Activated naive CD8-positive, alpha-beta T cell treated with anti-CD3 and anti-CD28 coated beads, Interleukin-2, amount 10 ng/mL, durations not matched to agents 7 days and 5 days (primary cell): ENCODE results near the gene NUBP1. TPM values are rescaled to one million over a fixed set of nuclear protein-coding genes. Genes with fewer than 3 reads are reported as not detected.
"Not testable (repeated sequence)": the region's sequence is repeated elsewhere in the genome, so short reads cannot be mapped to it uniquely, and the experiment has no call there.

Source experiments
- ATAC-seq: fragments of 150-1000 bp; cut with Tn5 transposase; one replicate; pipeline ENCODE4 v1.10.0; 2021; ENCODE audit warnings: low read depth, moderate library complexity
- POLR2A ChIA-PET: fragments of 350-600 bp; sonication (Branson Sonifier 250); formaldehyde crosslinking; loops from one replicate; lab custom pipeline; 2021; ENCODE audit warnings: antibody characterized with exemption; lab: Charles Lee
- DNase-seq: peaks from one replicate; pipeline ENCODE4 v3.0.0; 2021
- H3K27ac Mint-ChIP-seq: one replicate; pipeline ENCODE4 v1.8.0; 2022; ENCODE audit warnings: mild to moderate bottlenecking, mixed read lengths
- H3K27me3 Mint-ChIP-seq: one replicate; pipeline ENCODE4 v1.8.0; 2022; ENCODE audit warnings: mild to moderate bottlenecking, moderate library complexity, mixed read lengths
- H3K36me3 Mint-ChIP-seq: one replicate; pipeline ENCODE4 v1.8.0; 2021; ENCODE audit warnings: mild to moderate bottlenecking, mixed read lengths
- H3K4me1 Mint-ChIP-seq: one replicate; pipeline ENCODE4 v1.8.0; 2021; ENCODE audit warnings: mixed read lengths
- H3K4me3 Mint-ChIP-seq: one replicate; pipeline ENCODE4 v1.8.0; 2022; ENCODE audit warnings: mild to moderate bottlenecking, moderate library complexity, mixed read lengths
- H3K9me3 Mint-ChIP-seq: one replicate; pipeline ENCODE4 v1.8.0; 2021; ENCODE audit warnings: mixed read lengths
- total RNA-seq, 2 experiments: library from RNA; stranded (reverse); gene quantifications; one replicate each; pipeline ENCODE4 v1.2.3, GENCODE V29; 2021

NUBP1 gene
- total RNA-seq, 2 experiments from 2014 or later: 24.5 to 24.6 TPM

DNA sequence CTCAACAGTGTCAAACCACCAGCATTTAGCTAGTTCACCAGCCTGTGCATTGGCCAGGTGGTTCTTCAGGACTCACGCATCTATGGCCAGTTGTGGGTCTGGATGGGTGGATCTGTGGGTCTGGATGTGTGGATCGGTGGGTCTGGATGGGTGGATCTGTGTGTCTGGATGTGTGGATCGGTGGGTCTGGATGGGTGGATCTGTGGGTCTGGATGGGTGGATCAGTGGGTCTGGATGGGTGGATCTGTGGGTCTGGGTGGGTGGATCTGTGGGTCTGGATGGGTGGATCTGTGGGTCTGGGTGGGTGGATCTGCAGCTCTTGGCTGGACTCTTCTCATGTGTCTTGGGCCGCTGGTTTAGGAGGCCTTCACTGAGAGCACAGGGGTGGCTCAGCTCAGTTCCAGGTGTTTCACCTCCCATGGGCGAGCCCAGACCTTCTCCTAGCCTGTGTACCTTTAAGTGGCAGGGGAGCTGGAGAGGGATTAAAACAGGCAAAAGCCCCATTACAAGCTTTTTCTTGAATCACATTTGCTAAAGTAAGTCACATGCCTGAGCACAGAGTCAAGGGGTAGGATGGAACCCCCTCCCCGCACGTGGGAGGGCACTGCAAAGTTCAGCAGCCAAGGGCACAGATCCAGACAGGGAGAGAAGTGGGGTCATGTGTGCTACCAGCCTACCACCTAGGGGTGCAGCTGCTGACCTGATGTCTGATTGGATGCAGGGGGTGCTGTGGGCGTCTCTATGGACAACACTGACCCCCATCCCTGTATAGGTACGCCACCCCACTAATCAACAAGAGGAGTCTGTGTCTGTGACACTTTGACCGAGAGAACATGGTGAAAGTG, 3.4 kb upstream of the NUBP1 start:
- H3K36me3 Mint-ChIP-seq: peaks cover 2% of the 10 kb centered on the region
- H3K27me3 Mint-ChIP-seq: no peaks in the 10 kb centered on the region
- H3K4me1 Mint-ChIP-seq: peaks cover 51% of the 10 kb centered on the region
- H3K9me3 Mint-ChIP-seq: no peaks in the 10 kb centered on the region
- POLR2A ChIA-PET: interaction anchor here (0.6 to 0.9 kb wide), 2 partner anchors 136 to 139 kb away, joined by 3 to 4 read pairs; partner anchors contain the start of gene CIITA
- H3K27ac Mint-ChIP-seq: peak overlapping the region; percentile 31
- DNase-seq: no peak
- peak overlapping the region; percentile 34 for H3K4me3 Mint-ChIP-seq
- no peak for ATAC-seq

DNA sequence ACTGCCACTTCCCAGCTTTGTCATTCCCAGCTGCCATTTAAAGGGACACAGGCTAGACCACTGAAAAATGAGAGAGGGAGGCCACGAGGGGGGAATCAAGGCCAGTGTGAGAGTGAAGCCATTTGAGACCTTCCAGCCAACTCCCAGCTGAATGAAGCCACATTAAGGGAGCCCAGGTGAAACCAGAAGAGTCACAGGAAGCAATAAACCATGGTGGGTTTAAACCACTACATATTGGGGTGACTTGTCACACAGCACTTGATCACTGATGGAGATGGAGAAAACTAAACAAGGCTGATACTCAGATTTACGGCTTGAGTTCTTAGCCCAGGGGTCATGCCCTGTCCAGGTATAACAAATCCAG, 2.8 kb upstream of the NUBP1 start:
- Mint-ChIP-seq H3K4me3 (peak overlapping the region; percentile 16), H3K27me3 (no peaks in the 10 kb centered on the region), H3K9me3 (no peaks in the 10 kb centered on the region), H3K4me1 (peaks cover 54% of the 10 kb centered on the region), H3K36me3 (peaks cover 2% of the 10 kb centered on the region), H3K27ac (peak overlapping the region; percentile 52)
- DNase-seq (no peak), ATAC-seq (no peak)
- POLR2A ChIA-PET: interaction anchor here (0.6 to 0.9 kb wide), 2 partner anchors 136 to 138 kb away, joined by 3 to 4 read pairs; partner anchors contain the start of gene CIITA

DNA sequence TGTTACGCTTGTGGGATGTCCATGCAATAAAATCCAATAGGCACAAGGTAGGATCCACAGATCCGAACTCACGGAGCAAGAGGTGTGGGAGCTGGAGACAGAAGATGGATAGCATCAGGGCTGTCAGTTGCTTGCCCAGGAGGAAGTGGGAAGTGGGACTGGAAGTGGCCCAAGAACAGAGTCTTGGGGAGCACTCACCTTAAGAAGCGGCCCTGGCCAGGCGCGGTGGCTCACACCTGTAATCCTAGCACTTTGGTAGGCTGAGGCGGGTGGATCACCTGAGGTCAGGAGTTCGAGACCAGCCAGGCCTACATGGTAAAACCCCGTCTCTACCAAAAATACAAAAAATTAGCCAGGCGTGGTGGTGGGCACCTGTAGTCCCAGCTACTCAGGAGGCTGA, 2.4 kb upstream of the NUBP1 start:
- Mint-ChIP-seq H3K4me3 (peak overlapping the region; percentile 16), H3K4me1 (peaks cover 54% of the 10 kb centered on the region), H3K27ac (peak overlapping the region; percentile 52)
- H3K27me3 Mint-ChIP-seq, H3K36me3 Mint-ChIP-seq, DNase-seq, H3K9me3 Mint-ChIP-seq, POLR2A ChIA-PET, ATAC-seq: not testable (repeated sequence)

DNA sequence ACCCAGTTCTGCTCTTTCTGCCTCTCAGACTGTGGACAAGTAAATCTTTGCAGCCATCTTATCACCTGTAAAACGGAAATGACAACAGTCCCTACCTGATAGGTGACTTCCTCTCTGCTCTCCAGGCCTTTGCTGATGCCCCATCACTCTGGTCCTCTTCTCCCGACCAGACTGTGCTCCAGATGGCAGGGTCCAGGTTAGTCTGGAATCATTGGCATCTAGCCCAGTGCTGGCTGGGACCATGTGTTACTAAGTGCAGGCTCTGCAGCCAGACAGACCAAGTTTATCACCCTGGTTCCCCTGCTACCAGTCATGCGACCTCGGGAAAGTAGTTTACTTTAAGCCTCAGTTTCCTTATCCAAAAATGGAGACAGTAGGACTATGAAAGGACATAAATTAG, 1.8 kb upstream of the NUBP1 start:
- Mint-ChIP-seq H3K4me1 (peaks cover 55% of the 10 kb centered on the region), H3K4me3 (no peak overlapping the region), H3K9me3 (no peaks in the 10 kb centered on the region)

DNA sequence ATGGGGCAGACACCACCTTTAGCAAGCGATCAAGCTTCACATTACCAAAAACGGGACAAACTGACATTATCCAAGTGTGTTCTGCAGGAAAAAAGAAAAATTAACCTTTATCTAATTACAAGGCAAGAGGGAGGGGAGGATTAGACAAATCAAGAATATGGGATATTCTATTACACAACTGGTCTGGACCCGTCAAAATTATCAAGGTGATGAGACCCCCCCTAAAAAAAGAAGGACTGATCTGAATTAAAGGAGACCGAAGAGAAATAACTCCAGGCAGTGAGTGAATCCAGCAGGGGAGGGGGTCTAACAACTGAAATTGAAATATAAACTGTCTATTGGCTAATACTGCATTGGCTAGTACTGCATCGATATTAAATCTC, 424 bp upstream of the NUBP1 start:
- H3K4me3 Mint-ChIP-seq: peak overlapping the region; percentile 98
- no peaks in the 10 kb centered on the region for H3K9me3 Mint-ChIP-seq
- peaks cover 2% of the 10 kb centered on the region for H3K36me3 Mint-ChIP-seq
- DNase-seq (no peak), ATAC-seq (no peak)
- H3K27ac Mint-ChIP-seq: peak overlapping the region; percentile 93
- H3K27me3 Mint-ChIP-seq: no peaks in the 10 kb centered on the region
- H3K4me1 Mint-ChIP-seq: peaks cover 48% of the 10 kb centered on the region
- POLR2A ChIA-PET: interaction anchor here (1.0 to 2.3 kb wide), 8 partner anchors 128 to 1652 kb away, joined by 3 to 17 read pairs (median 4); partner anchors contain the start of genes CIITA, CLEC16A and HAPSTR1

More for the DNA sequence above, 1.8 kb upstream of the NUBP1 start:
- ATAC-seq (no peak), DNase-seq (no peak)
- H3K27me3 Mint-ChIP-seq: no peaks in the 10 kb centered on the region
- POLR2A ChIA-PET: interaction anchor here (0.6 kb wide), 1 partner anchor 350 kb away, joined by 5 read pairs; no protein-coding TSS in a partner anchor
- H3K27ac Mint-ChIP-seq: no peak overlapping the region
- peaks cover 2% of the 10 kb centered on the region for H3K36me3 Mint-ChIP-seq

DNA sequence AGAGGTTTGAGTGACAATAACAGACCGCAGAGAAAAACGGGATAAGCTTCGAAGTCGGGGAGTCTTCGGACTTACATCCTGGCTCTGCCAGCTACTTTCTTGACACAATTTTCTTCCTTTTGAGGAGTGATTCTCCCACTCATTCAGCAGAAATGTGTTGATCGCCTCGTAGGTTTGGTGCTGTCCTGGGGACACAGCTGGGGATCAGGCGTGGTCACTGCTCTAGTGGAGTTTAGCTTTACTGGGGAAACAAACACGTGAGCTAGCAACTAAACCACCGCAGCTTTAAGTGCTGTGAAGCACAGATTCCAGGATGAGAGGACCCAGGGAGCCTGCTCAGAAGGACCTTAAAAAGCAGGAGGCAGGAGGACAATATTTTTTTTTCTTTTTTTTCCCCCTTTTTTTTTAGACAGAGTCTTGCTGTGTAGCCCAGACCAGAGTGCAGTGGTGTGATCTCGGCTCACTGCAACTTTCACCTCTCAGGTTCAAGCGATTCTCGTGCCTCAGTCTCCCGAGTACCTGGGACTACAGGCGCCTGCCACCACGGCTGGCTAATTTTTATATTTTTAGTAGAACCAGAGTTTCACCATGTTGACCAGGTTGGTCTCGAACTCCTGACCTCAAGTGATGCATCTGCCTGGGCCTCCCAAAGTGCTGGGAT, 858 bp downstream of the NUBP1 start:
- H3K9me3 Mint-ChIP-seq: no peaks in the 10 kb centered on the region
- no peak for DNase-seq
- no peaks in the 10 kb centered on the region for H3K27me3 Mint-ChIP-seq
- H3K27ac Mint-ChIP-seq: peak overlapping the region; percentile 93
- ATAC-seq: no peak
- peaks cover 3% of the 10 kb centered on the region for H3K36me3 Mint-ChIP-seq
- peak overlapping the region; percentile 98 for H3K4me3 Mint-ChIP-seq
- H3K4me1 Mint-ChIP-seq: peaks cover 41% of the 10 kb centered on the region
- POLR2A ChIA-PET: interaction anchor here (0.7 to 2.3 kb wide), 13 partner anchors 12 to 1653 kb away, joined by 3 to 17 read pairs (median 3); partner anchors contain the start of genes CIITA, CLEC16A, DEXI and HAPSTR1

DNA sequence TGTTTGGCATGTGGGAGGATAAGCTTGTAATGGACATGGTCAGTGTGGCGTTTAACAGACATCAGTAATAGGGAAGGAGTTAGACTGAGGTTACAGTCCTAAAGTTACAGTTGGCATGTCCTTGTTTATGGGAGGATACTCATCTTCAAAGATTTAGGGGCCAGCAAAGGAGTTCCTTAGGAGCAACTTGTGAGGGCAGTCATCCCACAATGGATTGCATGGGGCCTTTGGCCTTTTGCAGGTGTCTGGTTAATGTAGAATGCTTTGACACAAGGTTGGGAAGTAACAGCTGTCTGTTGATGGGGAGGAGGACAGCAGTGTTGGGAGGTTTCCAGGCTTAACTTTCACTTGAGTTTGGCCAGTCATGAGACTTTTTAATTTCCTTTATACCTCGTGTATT, 2.2 kb downstream of the NUBP1 start:
- Mint-ChIP-seq H3K4me3 (no peak overlapping the region), H3K36me3 (peaks cover 3% of the 10 kb centered on the region), H3K4me1 (peaks cover 28% of the 10 kb centered on the region), H3K27ac (no peak overlapping the region), H3K9me3 (no peaks in the 10 kb centered on the region), H3K27me3 (no peaks in the 10 kb centered on the region)
- ATAC-seq: no peak
- no peak for DNase-seq
- POLR2A ChIA-PET: no interaction called here

DNA sequence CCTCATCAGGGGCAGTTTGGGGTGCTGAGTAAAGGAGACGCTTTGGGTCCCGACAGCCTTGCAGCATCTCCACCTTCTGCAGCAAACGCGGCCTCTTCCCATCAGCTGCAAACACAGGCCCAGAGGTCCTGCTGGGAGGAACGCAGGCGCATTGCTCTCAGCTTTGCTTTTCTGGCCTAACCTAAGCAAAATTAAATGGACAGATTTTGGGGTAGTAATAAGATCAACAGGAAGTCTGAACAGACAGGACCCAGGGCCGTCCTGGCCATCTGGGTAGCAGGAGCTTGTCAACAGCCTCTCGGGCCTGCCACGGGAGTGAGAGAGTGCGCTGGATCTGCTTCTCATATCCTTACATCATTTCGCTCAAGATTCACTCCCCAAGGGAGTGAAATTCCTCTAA, 7.2 kb downstream of the NUBP1 start:
- no peak for ATAC-seq
- DNase-seq: no peak
- Mint-ChIP-seq H3K9me3 (no peaks in the 10 kb centered on the region), H3K4me1 (peaks cover 7% of the 10 kb centered on the region), H3K36me3 (peaks cover 2% of the 10 kb centered on the region), H3K4me3 (no peak overlapping the region), H3K27ac (no peak overlapping the region), H3K27me3 (no peaks in the 10 kb centered on the region)
- POLR2A ChIA-PET: no interaction called here

DNA sequence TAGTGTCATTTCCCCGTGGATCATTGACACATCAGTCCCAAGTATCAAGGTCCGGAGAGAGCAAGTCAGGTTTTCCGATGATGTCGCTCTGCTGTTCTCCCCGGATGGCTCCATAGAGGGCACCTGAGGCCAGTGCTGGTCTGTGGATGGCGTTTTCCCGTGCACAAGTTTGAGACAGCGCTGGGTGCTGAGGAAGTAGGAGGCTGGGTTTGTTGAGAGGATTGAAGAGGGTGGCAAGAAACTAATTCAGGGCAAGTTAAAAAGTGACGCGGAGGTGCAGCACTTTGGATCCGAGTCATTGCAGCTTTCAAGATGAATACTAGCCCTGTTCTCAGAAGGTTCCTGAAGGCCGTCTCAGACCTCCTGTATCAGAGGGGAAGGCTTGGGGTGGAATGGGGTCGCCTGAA, 7.7 kb downstream of the NUBP1 start:
- no peak overlapping the region for H3K27ac Mint-ChIP-seq
- ATAC-seq (no peak), DNase-seq (no peak)
- peaks cover 2% of the 10 kb centered on the region for H3K36me3 Mint-ChIP-seq
- no peaks in the 10 kb centered on the region for H3K27me3 Mint-ChIP-seq
- H3K4me3 Mint-ChIP-seq: no peak overlapping the region
- H3K4me1 Mint-ChIP-seq: peaks cover 7% of the 10 kb centered on the region
- POLR2A ChIA-PET: no interaction called here
- no peaks in the 10 kb centered on the region for H3K9me3 Mint-ChIP-seq

DNA sequence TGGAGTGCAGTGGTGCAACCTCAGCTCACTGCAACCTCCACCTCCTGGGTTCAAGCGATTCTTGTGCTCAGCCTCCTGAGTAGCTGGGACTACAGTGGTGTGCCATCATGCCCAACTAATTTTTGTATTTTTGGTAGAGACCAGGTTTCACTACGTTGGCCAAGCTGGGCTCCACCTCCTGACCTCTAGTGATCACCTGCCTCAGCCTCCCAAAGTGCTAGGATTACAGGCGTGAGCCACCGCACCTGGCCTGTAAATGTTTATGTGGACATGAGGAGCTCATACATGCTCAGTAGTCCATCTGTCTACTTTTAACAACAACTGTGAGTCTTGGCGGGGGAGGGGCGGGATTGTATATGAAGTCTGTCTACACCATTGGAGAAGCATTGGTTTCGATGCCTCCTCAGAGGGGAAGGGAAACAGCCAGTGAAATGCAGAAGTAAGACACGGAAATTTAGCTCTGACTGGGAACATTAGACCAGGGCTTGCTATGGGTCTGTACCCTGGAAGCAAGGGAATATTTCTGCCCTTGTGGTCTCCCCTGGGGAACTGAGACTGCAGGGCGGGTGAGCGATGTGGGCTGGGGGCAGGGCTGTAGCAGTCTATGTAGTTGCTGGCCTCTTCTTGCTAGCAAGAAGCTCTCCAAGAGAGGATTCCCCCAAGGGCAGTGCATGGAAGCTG, 9.3 kb downstream of the NUBP1 start:
- Mint-ChIP-seq H3K36me3 (peaks cover 2% of the 10 kb centered on the region), H3K4me1 (peaks cover 6% of the 10 kb centered on the region), H3K9me3 (no peaks in the 10 kb centered on the region), H3K4me3 (no peak overlapping the region), H3K27ac (no peak overlapping the region), H3K27me3 (no peaks in the 10 kb centered on the region)
- POLR2A ChIA-PET: no interaction called here
- DNase-seq: no peak
- no peak for ATAC-seq

DNA sequence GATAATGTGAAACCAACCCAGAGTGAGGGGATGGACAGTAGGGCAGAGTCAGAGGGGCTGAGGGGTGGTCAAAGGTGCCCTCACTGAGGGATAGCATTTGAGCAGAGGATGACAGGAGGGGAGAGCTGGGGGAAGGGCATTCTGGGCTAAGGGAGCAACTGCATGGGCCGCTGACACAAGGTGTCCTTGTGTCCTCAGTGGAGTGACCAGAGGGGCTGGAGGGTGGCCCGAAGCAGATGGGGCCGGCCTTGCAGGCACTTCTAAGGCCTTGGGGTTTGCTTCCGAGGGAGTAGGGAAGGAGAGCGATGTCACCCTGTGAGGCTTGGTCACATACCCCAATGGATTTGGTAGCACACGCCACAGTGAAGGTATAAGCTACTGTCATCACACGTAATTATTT, 10.0 kb downstream of the NUBP1 start:
- DNase-seq (no peak), ATAC-seq (no peak)
- no peaks in the 10 kb centered on the region for H3K36me3 Mint-ChIP-seq
- POLR2A ChIA-PET: no interaction called here
- H3K9me3 Mint-ChIP-seq: no peaks in the 10 kb centered on the region
- no peak overlapping the region for H3K4me3 Mint-ChIP-seq
- H3K27me3 Mint-ChIP-seq: no peaks in the 10 kb centered on the region
- H3K27ac Mint-ChIP-seq: no peak overlapping the region
- H3K4me1 Mint-ChIP-seq: peaks cover 4% of the 10 kb centered on the region

DNA sequence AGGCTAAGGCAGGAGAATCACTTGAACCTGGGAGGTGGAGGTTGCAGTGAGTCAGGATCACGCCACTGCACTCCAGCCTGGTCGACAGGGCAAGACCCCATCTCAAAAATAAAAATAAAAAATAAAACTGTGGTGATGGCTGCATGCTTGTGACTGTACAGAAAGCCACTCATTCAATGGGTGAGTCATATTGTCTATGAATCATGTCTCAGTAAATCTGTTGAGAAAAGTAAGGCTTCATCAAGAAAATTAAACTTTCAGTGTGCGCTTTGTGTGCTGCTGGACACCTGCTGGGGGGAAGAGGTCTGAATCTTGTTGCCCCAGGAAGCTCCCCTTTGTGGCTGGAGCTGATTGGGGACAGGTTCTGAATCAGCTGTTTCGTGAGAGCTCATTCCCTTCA, 11.3 kb downstream of the NUBP1 start:
- POLR2A ChIA-PET: interaction anchor here (0.8 kb wide), 1 partner anchor 14 kb away, joined by 3 read pairs; no protein-coding TSS in a partner anchor
- DNase-seq: no peak
- Mint-ChIP-seq H3K4me1 (peaks cover 4% of the 10 kb centered on the region), H3K4me3 (no peak overlapping the region), H3K9me3 (no peaks in the 10 kb centered on the region), H3K27me3 (no peaks in the 10 kb centered on the region), H3K36me3 (peaks cover 4% of the 10 kb centered on the region), H3K27ac (no peak overlapping the region)
- no peak for ATAC-seq

DNA sequence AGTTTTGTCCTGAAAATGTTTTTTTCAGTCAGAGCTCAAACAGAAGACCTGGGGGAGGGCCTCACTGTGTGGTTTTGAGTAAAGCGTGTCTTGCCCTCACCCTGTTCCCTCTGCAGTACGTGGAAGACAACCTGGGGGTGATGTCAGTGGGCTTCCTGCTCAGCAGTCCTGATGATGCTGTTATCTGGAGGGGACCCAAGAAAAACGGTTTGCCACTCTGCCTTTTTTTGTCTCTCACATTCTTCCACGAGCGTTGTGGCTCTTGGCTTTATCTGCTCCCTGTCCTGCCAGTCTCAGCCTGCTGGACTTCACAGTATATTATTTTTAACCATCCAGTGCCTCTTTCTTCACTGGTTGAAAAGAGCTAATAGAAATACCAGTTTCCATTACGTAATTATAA, 12.9 kb downstream of the NUBP1 start:
- no peak for DNase-seq
- POLR2A ChIA-PET: interaction anchor here (1.2 kb wide), 1 partner anchor 12 kb away, joined by 3 read pairs; no protein-coding TSS in a partner anchor
- Mint-ChIP-seq H3K4me1 (peaks cover 4% of the 10 kb centered on the region), H3K36me3 (peaks cover 10% of the 10 kb centered on the region), H3K4me3 (no peak overlapping the region), H3K27me3 (no peaks in the 10 kb centered on the region), H3K27ac (no peak overlapping the region), H3K9me3 (no peaks in the 10 kb centered on the region)
- no peak for ATAC-seq
